DMS 273 (cell line): ENCODE measurements around the gene EPS8.

Experiments used
- DNase-seq: peaks from one replicate; lab custom pipeline; 2025; ENCODE audit not compliant: unreplicated experiment; lab: John Stamatoyannopoulos, UW

The EPS8 gene

DNA sequence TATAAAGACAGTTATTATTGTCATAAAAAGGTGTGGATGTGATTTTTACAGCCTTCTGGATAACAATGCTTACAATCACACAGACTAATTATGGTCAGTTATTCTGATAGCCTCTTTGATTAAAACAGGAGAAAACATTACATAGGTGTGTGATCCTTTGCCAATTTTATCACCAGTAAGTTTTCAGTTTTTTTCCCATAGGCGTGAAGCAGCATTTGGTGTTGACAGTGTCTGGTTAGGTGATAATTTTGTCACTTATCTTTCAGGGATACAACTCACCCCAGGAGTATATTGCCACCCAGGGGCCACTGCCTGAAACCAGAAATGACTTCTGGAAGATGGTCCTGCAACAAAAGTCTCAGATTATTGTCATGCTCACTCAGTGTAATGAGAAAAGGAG is 208.8 kb downstream of the EPS8 start:
- peak; percentile 2 for DNase-seq

DNA sequence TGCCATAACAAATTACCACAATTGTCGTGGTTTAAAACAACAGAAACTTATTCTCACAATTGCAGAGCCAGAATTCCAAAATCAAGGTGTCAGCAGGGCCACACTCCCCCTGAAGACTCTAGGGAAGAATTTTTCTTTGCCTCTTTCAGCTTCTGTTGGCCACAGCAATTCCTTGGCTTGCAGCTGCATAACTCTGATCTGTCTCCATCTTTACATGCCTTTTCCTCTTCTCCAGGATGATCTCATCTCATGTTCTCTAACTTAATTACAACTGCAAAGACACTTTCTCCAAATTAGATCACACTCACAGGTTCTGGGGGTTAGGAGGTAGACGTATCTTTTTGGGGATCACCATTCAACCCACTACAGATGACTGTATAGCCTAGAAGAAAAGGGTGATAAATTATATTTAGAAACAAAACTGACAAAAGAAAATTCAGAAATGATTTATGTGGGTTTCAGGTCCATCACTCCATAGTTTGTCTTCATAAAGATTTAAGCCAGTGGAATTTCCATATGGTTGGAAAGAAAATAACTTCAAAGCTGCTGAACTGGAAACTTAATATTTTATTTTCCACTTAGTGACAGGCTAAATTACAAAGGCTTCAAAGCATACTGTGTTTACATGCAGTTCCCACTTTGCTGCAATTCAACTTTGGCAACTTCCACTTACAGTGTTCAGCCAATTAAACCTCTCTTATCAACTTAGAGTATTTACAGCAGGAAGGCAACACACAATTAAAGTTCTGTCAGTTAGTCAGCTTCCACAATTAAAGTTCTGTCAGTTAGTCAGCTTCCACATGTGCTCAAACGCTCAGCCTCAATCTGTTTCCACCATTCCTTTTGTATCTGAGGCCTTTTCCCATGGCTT is 213.3 kb downstream of the EPS8 start:
- no peak for DNase-seq

DNA sequence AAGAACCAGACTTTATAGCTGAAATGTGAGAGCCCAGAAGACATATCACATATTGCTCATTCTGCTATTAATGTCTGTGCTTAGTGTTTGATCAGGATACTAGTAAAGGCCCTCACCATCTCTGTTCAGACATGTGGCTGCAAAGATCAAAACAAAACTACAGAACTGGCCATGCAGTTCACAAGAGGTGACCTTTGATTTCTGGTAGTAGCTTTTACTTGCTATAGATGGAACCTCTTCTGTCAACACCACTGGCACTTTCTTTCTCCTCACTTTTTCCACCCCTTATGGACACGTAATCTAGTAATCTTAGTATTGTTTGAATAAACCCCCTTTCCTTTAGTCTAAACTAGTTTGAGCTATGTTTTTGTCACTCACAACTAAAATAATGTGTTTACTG is 214.8 kb downstream of the EPS8 start:
- DNase-seq: no peak
